ENCODE data around the gene MYH9.
"Not testable (repeated sequence)": the region's sequence is repeated elsewhere in the genome, so short reads cannot be mapped to it uniquely, and the experiment has no call there.

Gene MYH9

GRCh38 chr22:36262307-36262706 is 125.5 kb downstream of the MYH9 start:
- DNase-seq: not testable (repeated sequence)

- not testable (repeated sequence) for DNase-seq
Observed at GRCh38 chr22:36261675-36262074, 126.1 kb downstream of the MYH9 start.

- DNase-seq: no peak
Observed at GRCh38 chr22:36259615-36260300, 128.0 kb downstream of the MYH9 start.

GRCh38 chr22:36258701-36259614 is 128.8 kb downstream of the MYH9 start:
- no peak for DNase-seq

- no peak for DNase-seq
Observed at GRCh38 chr22:36257948-36258670, 129.7 kb downstream of the MYH9 start.

GRCh38 chr22:36257308-36257707 is 130.5 kb downstream of the MYH9 start:
- no peak for DNase-seq

- DNase-seq: no peak
Observed at GRCh38 chr22:36256478-36256877, 131.3 kb downstream of the MYH9 start.

- DNase-seq: not testable (repeated sequence)
Observed at GRCh38 chr22:36255572-36255971, 132.2 kb downstream of the MYH9 start.

- DNase-seq: peak; percentile 55 to 61
Observed at GRCh38 chr22:36253523-36254490, 134.0 kb downstream of the MYH9 start.

- DNase-seq: peak; percentile 55 to 58
Observed at GRCh38 chr22:36252754-36253522, 134.8 kb downstream of the MYH9 start, which contains the start of gene APOL1. TSS of gene APOL1 (plus strand) at chr22:36253133. CDS start at chr22:36254956, 1,823 bp downstream.

- not testable (repeated sequence) for DNase-seq
Observed at GRCh38 chr22:36251979-36252608, 135.7 kb downstream of the MYH9 start.

GRCh38 chr22:36250292-36250960 is 137.3 kb downstream of the MYH9 start:
- DNase-seq: not testable (repeated sequence)

GRCh38 chr22:36249160-36249559 is 138.6 kb downstream of the MYH9 start:
- no peak for DNase-seq

GRCh38 chr22:36247955-36248354 is 139.8 kb downstream of the MYH9 start:
- no peak for DNase-seq

GRCh38 chr22:36246718-36247117 is 141.0 kb downstream of the MYH9 start:
- DNase-seq: no peak

- no peak for DNase-seq
Observed at GRCh38 chr22:36245805-36246356, 141.9 kb downstream of the MYH9 start.

- DNase-seq: no peak
Observed at GRCh38 chr22:36244522-36245391, 143.0 kb downstream of the MYH9 start.

- DNase-seq: no peak
Observed at GRCh38 chr22:36243986-36244385, 143.8 kb downstream of the MYH9 start.

All from activated CD4-positive, alpha-beta T cell treated with anti-CD3 and anti-CD28 coated beads for 4 hours (primary cell).